ENCODE results near the gene CAPN15.
"Not testable (repeated sequence)": the region's sequence is repeated elsewhere in the genome, so short reads cannot be mapped to it uniquely, and the experiment has no call there.

The CAPN15 gene

DNA sequence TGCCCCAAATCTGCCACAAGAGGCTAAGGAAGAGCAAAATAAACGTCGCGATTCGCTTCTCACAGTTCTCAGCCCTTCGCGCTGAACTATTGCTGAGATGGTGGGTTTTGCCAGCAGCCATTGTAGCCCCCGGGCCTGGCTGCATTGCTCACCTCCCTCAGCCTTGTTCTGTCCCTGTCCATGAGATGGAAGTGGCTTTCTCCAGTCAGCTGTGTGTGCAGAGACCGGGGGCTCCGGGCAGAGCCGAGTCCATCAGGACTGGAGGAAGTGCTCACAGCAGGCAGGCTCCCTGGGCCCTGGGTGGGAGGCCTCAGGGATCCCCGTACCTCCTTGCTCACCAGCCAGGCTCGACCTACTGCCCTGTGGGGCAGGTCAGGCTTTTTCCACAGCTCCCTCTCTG is 27.6 kb upstream of the CAPN15 start:
- DNase-seq (ENCODE audit: low spot score) = no peak
- TF ChIP-seq, protein P1, sequence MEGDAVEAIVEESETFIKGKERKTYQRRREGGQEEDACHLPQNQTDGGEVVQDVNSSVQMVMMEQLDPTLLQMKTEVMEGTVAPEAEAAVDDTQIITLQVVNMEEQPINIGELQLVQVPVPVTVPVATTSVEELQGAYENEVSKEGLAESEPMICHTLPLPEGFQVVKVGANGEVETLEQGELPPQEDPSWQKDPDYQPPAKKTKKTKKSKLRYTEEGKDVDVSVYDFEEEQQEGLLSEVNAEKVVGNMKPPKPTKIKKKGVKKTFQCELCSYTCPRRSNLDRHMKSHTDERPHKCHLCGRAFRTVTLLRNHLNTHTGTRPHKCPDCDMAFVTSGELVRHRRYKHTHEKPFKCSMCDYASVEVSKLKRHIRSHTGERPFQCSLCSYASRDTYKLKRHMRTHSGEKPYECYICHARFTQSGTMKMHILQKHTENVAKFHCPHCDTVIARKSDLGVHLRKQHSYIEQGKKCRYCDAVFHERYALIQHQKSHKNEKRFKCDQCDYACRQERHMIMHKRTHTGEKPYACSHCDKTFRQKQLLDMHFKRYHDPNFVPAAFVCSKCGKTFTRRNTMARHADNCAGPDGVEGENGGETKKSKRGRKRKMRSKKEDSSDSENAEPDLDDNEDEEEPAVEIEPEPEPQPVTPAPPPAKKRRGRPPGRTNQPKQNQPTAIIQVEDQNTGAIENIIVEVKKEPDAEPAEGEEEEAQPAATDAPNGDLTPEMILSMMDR (IDR thresholded peaks at IDR 0.05; ENCODE audit: extremely low read depth, insufficient read depth, missing control alignments) = no peak
- in situ Hi-C loops (cut with MboI; ENCODE audit: low pct_unique_long_range_greater_than_20kb, low sequenced_read_pairs, unreplicated experiment) = no loop called here

DNA sequence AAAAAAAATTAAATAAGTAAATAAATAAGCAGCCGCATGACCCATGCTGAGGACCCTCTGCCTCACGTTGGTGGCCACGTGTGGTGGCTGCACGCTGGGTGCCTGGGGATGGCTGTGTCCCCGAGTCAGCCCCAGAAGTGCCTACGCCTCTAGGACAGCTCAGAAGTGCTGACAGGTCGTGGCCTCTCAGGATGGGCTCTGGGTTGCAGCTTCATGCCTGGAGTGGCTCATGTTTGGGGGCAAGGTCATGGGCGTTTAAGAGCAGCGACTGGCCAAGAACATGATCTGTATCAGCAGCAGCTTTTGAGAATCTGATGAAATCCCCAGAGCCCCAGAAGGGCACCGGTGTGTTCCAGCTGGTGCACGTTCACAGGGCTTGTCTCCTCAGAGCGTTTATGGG is 26.8 kb upstream of the CAPN15 start:
- TF ChIP-seq, protein P1 (IDR thresholded peaks at IDR 0.05; ENCODE audit: extremely low read depth, insufficient read depth, missing control alignments) = no peak
- in situ Hi-C loops (cut with MboI; ENCODE audit: low pct_unique_long_range_greater_than_20kb, low sequenced_read_pairs, unreplicated experiment) = no loop called here
- no peak for DNase-seq (ENCODE audit: low spot score)

DNA sequence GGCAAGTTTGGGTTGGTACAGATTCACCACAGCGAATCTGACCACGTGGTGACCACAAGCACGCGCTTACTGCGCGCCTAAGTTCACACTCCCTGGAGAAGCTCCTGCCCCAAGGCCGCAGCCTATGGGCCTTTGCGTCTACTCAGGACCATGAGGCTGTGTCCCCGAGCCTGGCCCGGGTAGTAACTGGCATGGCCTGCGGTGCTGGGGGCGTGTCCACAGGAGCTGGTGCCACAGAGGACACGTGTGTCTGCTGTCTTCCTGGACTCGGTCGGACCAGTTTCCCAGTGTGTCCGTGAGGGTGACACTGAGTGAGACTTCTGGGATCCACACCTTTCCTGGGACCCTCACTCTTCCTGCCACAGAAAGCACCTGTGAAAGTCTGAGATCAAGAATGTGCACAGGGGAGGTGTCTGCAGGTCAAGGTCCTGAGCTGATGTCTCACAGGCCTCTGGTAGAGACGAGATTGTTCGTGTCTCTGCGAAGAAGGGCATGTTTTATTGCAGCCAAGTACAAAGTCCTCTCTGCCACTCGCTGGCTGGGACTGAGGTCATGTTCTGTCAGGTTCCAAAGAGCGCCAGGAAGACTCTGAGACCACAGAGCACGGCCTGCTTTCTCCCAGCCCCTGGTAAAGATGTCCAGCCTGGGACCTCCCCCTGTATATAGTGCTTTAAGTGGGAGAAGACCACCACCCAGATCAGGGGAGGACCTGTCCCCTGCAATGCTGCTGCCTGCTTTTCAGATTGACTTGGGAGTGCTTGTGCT is 25.2 kb upstream of the CAPN15 start:
- TF ChIP-seq, protein P1 (IDR thresholded peaks at IDR 0.05; ENCODE audit: extremely low read depth, insufficient read depth, missing control alignments) = no peak
- no peak for DNase-seq (ENCODE audit: low spot score)
- in situ Hi-C loops (cut with MboI; ENCODE audit: low pct_unique_long_range_greater_than_20kb, low sequenced_read_pairs, unreplicated experiment) = no loop called here

DNA sequence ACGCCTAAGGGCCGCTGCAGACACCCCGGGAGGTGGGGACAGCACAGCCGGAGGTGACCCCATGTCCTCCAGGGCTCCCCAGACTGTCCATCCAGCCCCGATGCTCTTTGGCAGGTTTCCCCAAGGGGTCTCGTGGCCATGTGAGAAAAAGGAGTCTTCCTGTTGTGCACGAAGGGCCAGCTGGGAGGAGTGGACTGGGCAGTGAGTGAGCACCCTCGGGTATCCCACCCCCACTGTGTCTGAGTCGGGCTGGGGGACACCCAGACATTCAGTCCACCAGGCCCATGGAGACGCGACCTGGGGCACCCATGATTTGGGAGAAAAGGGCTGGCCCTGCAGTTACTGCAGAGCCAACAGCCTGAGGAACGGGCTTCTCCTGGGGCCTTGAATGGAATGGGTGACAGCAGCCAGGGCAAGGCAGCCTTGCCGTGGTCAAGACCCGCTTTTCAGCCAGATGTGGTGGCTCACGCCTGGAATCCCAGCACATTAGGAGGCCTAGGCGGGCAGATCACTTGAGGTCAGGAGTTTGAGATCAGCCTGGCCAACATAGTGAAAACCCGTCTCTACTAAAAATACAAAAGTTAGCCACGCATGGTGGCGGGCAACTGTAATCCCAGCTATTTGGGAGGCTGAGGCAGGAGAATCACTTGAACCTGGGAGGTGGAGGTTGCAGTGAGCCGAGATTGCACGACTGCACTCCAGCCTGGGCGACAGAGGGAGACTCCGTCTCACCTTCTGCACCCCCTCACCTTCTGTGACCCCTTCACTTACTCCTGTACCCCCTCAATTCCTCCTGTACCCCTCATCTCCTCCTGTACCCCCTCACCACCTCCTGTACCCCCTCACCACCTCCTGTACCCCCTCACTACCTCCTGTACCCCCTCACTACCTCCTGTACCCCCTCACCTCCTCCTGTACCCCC is 24.1 kb upstream of the CAPN15 start:
- no peak for DNase-seq (ENCODE audit: low spot score)
- TF ChIP-seq, protein P1 (IDR thresholded peaks at IDR 0.05; ENCODE audit: extremely low read depth, insufficient read depth, missing control alignments) = no peak
- in situ Hi-C loops (cut with MboI; ENCODE audit: low pct_unique_long_range_greater_than_20kb, low sequenced_read_pairs, unreplicated experiment) = no loop called here

DNA sequence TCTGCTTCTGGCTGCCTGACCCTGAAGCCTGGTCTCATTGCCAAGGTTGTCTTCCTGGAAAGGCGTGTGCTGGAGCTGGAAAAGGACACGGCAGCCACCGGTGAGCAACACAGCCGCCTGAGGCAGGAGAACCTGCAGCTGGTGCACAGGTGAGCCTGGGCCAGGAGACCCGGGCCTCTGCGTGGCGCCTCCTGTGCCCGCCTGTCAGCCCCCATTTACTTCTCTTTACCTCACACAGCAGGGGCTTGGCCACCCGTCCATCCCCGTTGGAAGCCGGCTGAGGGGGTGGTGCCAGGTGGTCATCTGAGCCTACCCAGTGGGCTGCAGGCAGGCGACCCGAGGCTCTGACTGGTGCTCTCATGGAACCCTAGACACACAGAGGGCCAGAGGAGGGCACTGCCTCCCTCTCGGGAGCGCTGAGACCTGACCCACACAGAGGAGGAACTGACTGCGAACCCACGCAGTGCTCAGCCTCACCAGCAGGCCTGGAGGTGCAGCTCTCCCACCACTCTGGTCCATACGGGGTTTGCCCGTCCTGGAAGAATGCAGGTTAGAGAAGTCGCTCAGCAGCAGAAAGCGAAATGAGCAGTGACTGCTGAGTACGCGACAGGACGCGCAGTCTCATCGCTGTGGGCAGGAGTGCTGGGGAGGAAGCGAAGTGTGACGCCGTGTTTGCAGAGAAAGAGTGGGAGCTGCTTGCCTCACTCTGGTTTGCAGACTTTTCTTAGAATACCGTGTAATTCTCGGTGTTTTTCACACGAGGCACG is 21.9 kb upstream of the CAPN15 start:
- DNase-seq (ENCODE audit: low spot score) = no peak
- TF ChIP-seq, protein P1 (IDR thresholded peaks at IDR 0.05; ENCODE audit: extremely low read depth, insufficient read depth, missing control alignments) = no peak
- in situ Hi-C loops (cut with MboI; ENCODE audit: low pct_unique_long_range_greater_than_20kb, low sequenced_read_pairs, unreplicated experiment) = no loop called here

DNA sequence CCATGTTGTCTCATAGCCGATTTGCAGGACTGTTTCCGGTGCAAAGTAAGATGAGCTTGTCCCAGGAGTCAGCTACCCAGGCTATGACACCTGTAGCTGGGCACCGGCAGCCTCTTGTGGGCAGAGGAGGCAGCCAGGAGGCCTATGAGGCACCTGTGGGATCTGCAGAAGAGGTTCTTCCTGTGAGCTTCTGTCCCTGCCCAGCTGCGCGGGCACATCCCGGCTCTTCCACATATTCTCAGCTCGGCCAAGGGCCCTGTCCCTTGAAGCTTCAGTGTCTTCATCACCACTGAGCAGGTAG is 21.3 kb upstream of the CAPN15 start:
- no peak for DNase-seq (ENCODE audit: low spot score)
- in situ Hi-C loops (cut with MboI; ENCODE audit: low pct_unique_long_range_greater_than_20kb, low sequenced_read_pairs, unreplicated experiment) = no loop called here
- TF ChIP-seq, protein P1 (IDR thresholded peaks at IDR 0.05; ENCODE audit: extremely low read depth, insufficient read depth, missing control alignments) = no peak

DNA sequence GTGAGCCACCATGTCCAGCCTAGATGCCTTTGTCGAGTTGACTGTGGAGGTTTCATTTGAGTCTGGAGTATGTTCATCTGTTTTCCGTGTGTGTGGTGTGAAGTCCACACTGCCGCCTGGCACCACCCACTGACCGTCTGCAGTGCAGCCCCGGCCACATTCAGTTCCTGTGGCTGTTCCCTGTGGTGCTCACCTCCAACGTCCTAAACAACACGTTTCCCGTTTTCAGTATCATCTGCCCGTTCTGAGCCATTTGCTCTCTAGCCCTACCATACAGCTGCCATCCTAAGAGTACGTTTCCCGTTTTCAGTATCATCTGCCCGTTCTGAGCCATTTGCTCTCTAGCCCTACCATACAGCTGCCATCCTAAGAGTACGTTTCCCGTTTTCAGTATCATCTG is 20.0 kb upstream of the CAPN15 start:
- DNase-seq (ENCODE audit: low spot score); in situ Hi-C loops (cut with MboI; ENCODE audit: low pct_unique_long_range_greater_than_20kb, low sequenced_read_pairs, unreplicated experiment): not testable (repeated sequence)

Data from GM13977 (cell line).